ENCODE measurements around the gene PPM1N.

PPM1N gene

GRCh38 chr19:45518469-45518826, 20.2 kb downstream of the PPM1N start:
- TF ChIP-seq, protein P1, sequence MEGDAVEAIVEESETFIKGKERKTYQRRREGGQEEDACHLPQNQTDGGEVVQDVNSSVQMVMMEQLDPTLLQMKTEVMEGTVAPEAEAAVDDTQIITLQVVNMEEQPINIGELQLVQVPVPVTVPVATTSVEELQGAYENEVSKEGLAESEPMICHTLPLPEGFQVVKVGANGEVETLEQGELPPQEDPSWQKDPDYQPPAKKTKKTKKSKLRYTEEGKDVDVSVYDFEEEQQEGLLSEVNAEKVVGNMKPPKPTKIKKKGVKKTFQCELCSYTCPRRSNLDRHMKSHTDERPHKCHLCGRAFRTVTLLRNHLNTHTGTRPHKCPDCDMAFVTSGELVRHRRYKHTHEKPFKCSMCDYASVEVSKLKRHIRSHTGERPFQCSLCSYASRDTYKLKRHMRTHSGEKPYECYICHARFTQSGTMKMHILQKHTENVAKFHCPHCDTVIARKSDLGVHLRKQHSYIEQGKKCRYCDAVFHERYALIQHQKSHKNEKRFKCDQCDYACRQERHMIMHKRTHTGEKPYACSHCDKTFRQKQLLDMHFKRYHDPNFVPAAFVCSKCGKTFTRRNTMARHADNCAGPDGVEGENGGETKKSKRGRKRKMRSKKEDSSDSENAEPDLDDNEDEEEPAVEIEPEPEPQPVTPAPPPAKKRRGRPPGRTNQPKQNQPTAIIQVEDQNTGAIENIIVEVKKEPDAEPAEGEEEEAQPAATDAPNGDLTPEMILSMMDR (IDR thresholded peaks at IDR 0.05; ENCODE audit: control extremely low read depth, extremely low read depth, low read depth, missing control alignments), result no peak
- ChIA-PET CTCF (interaction anchor here (1.0 to 1.1 kb wide), 3 partner anchors 8 to 40 kb away, joined by 3 read pairs; no protein-coding TSS in a partner anchor), POLR2A (interaction anchor here (1.1 kb wide), 1 partner anchor 32 kb away, joined by 3 read pairs; no protein-coding TSS in a partner anchor)
- DNase-seq (ENCODE audit: extremely low spot score), result no peak

DNA sequence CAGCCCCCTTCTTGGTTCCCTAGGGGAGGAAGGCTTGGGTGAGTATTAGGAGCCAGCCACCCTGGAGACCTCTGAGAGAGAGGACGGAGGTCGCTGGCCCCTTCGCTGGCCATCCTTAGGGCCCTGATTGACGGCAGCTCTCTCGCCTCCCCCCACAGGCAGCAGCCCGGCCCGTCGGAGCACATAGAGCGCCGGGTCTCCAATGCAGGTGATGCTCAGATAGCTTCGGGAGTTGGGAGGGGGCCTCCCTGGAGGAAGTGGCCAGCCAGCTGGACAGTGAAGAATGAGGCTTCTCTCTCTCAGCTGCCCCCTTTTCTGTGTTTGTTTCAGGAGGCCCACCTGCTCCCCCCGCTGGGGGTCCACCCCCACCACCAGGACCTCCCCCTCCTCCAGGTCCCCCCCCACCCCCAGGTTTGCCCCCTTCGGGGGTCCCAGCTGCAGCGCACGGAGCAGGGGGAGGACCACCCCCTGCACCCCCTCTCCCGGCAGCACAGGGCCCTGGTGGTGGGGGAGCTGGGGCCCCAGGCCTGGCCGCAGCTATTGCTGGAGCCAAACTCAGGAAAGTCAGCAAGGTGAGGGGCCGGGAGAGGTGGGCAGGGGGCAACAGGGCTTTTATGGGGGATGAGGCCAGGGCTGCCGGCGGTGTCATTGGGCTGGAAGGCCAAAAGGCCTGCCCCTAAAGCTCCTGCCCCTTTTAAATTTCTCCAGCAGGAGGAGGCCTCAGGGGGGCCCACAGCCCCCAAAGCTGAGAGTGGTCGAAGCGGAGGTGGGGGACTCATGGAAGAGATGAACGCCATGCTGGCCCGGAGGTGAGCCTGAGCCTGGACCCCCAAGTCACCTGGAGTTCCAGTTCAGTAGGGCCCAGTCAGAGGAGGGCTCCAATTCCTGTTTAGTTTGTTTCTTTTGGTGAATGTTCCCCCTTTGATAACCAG, 24.0 kb downstream of the PPM1N start:
- no peak for DNase-seq (ENCODE audit: extremely low spot score)
- TF ChIP-seq, protein P1 (IDR thresholded peaks at IDR 0.05; ENCODE audit: control extremely low read depth, extremely low read depth, low read depth, missing control alignments), result no peak
- ChIA-PET CTCF (interaction anchor here (0.7 to 3.7 kb wide), 6 partner anchors 12 to 120 kb away, joined by 3 to 17 read pairs (median 4); no protein-coding TSS in a partner anchor), POLR2A (interaction anchor here (0.6 kb wide), 1 partner anchor 14 kb away, joined by 4 read pairs; no protein-coding TSS in a partner anchor)

GRCh38 chr19:45523642-45524256, 25.5 kb downstream of the PPM1N start:
- ChIA-PET POLR2A (interaction anchor here (0.7 kb wide), 1 partner anchor 35 kb away, joined by 11 read pairs; no protein-coding TSS in a partner anchor), CTCF (interaction anchor here (0.8 to 1.4 kb wide), 7 partner anchors 8 to 122 kb away, joined by 3 to 7 read pairs (median 3); no protein-coding TSS in a partner anchor)
- TF ChIP-seq, protein P1 (IDR thresholded peaks at IDR 0.05; ENCODE audit: control extremely low read depth, extremely low read depth, low read depth, missing control alignments), result peak; percentile 84
- DNase-seq (ENCODE audit: extremely low spot score), result peak; percentile 88

- POLR2A ChIA-PET, result no interaction called here
- CTCF ChIA-PET, result interaction anchor here (0.8 to 1.4 kb wide), 7 partner anchors 9 to 121 kb away, joined by 3 to 7 read pairs (median 3); no protein-coding TSS in a partner anchor
- no peak for DNase-seq (ENCODE audit: extremely low spot score)
- TF ChIP-seq, protein P1 (IDR thresholded peaks at IDR 0.05; ENCODE audit: control extremely low read depth, extremely low read depth, low read depth, missing control alignments), result no peak
Measured at GRCh38 chr19:45524575-45525129, 26.4 kb downstream of the PPM1N start.

DNA sequence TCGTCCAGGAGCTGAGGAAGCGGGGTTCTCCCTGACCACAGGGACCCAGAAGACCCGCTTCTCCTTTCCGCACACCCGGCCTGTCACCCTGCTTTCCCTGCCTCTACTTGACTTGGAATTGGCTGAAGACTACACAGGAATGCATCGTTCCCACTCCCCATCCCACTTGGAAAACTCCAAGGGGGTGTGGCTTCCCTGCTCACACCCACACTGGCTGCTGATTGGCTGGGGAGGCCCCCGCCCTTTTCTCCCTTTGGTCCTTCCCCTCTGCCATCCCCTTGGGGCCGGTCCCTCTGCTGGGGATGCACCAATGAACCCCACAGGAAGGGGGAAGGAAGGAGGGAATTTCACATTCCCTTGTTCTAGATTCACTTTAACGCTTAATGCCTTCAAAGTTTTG, 27.9 kb downstream of the PPM1N start:
- DNase-seq (ENCODE audit: extremely low spot score), result no peak
- TF ChIP-seq, protein P1 (IDR thresholded peaks at IDR 0.05; ENCODE audit: control extremely low read depth, extremely low read depth, low read depth, missing control alignments), result no peak
- ChIA-PET POLR2A (no interaction called here), CTCF (interaction anchor here (1.4 to 4.1 kb wide), 4 partner anchors 17 to 155 kb away, joined by 5 to 22 read pairs (median 5); no protein-coding TSS in a partner anchor)

- TF ChIP-seq, protein P1 (IDR thresholded peaks at IDR 0.05; ENCODE audit: control extremely low read depth, extremely low read depth, low read depth, missing control alignments), result no peak
- ChIA-PET POLR2A (interaction anchor here (0.6 kb wide), 1 partner anchor 10 kb away, joined by 6 read pairs; no protein-coding TSS in a partner anchor), CTCF (interaction anchor here (0.8 to 4.1 kb wide), 8 partner anchors 16 to 154 kb away, joined by 3 to 22 read pairs (median 4); partner anchors contain the start of gene EML2)
- DNase-seq (ENCODE audit: extremely low spot score), result no peak
Measured at GRCh38 chr19:45526971-45527370, 28.7 kb downstream of the PPM1N start.
